GM23248 (cell line): ENCODE measurements around the gene MPPED1. TPM values are rescaled to one million over a fixed set of nuclear protein-coding genes. Genes with fewer than 3 reads are reported as not detected.

ENCODE experiments used
- DNase-seq: peaks from one replicate; pipeline ENCODE4 v3.0.0-alpha.2; 2015
- H2AFZ ChIP-seq: fragments of 200-600 bp; sonication (generic); 2 replicates; pipeline ENCODE4 v1.6.1; 2016; ENCODE audit warnings: antibody characterized with exemption
- H3F3A ChIP-seq: fragments of 200-600 bp; sonication (generic); 2 replicates; pipeline ENCODE4 v1.6.1; 2016; ENCODE audit warnings: mild to moderate bottlenecking, antibody characterized with exemption, mixed run types; ENCODE audit not compliant: insufficient read depth
- H3K27ac ChIP-seq: fragments of 200-600 bp; sonication (generic); 2 replicates; pipeline ENCODE4 v1.5.1; 2016; ENCODE audit warnings: mild to moderate bottlenecking
- H3K27me3 ChIP-seq: fragments of 200-600 bp; sonication (generic); replicated peaks from 2 replicates; pipeline ENCODE4 v1.6.1; 2016; ENCODE audit warnings: mild to moderate bottlenecking; ENCODE audit not compliant: insufficient read depth
- H3K36me3 ChIP-seq: fragments of 200-600 bp; sonication (generic); 2 replicates; pipeline ENCODE4 v1.6.1; 2016; ENCODE audit warnings: low read depth, mild to moderate bottlenecking
- H3K4me1 ChIP-seq: fragments of 200-600 bp; sonication (generic); 2 replicates; pipeline ENCODE4 v1.6.1; 2016; ENCODE audit warnings: mild to moderate bottlenecking; ENCODE audit not compliant: insufficient read depth
- H3K4me2 ChIP-seq: fragments of 200-600 bp; sonication (generic); one replicate; pipeline ENCODE4 v1.6.1; 2016; ENCODE audit warnings: mild to moderate bottlenecking; ENCODE audit not compliant: unreplicated experiment
- H3K4me3 ChIP-seq: fragments of 200-600 bp; sonication (generic); 2 replicates; pipeline ENCODE4 v1.5.1; 2016; ENCODE audit warnings: mild to moderate bottlenecking
- H3K79me2 ChIP-seq: fragments of 200-600 bp; sonication (generic); 2 replicates; pipeline ENCODE4 v1.6.1; 2016; ENCODE audit warnings: mild to moderate bottlenecking; ENCODE audit not compliant: insufficient read depth
- H3K9ac ChIP-seq: fragments of 200-600 bp; sonication (generic); 2 replicates; pipeline ENCODE4 v1.6.1; 2016; ENCODE audit warnings: mild to moderate bottlenecking
- H3K9me2 ChIP-seq: fragments of 200-600 bp; sonication (generic); 2 replicates; pipeline ENCODE4 v1.6.1; 2016; ENCODE audit warnings: mixed run types, mild to moderate bottlenecking, moderate library complexity; ENCODE audit not compliant: insufficient read depth
- H3K9me3 ChIP-seq: fragments of 200-600 bp; sonication (generic); one replicate; pipeline ENCODE4 v1.6.1; 2017; ENCODE audit warnings: low read depth
- H4K20me1 ChIP-seq: fragments of 200-600 bp; sonication (generic); 2 replicates; pipeline ENCODE4 v1.6.0; 2016; ENCODE audit not compliant: insufficient read depth
- EZH2 ChIP-seq: fragments of 200-600 bp; sonication (generic); IDR thresholded peaks from 2 replicates; pipeline ENCODE4 v1.6.1; 2018; ENCODE audit warnings: antibody characterized with exemption, mild to moderate bottlenecking; ENCODE audit not compliant: insufficient read depth, poor library complexity, severe bottlenecking
- EZH2phosphoT487 ChIP-seq: fragments of 200-600 bp; sonication (generic); IDR thresholded peaks from 2 replicates; pipeline ENCODE4 v1.6.1; 2018; ENCODE audit warnings: antibody characterized with exemption, moderate library complexity, mild to moderate bottlenecking, low read depth; ENCODE audit not compliant: insufficient read depth
- WGBS, 2 experiments: methylation state at CpG; one replicate each; pipeline ENCODE4 v1.1.6; 2015 to 2017; ENCODE audit warnings: low lambda C conversion rate in 2 of 2, low coverage in 1 of 2; ENCODE audit errors: missing lambda C conversion rate in 2 of 2; 5-methylcytosine and 5-hydroxymethylcytosine counted together
- in situ Hi-C: fragments of 300-500 bp; cut with MboI; formaldehyde crosslinking; loops from 2 replicates; pipeline ENCODE4 v1.15.0; 2020
- polyA plus RNA-seq: library from polyadenylated mRNA; unstranded; fragments of >200 nt; fragmentation: Nextera tagmentation; extraction: Ambion mirVana; gene quantifications from 2 replicates; pipeline ENCODE4 v1.2.1, GENCODE V29; 2016
- total RNA-seq: library from RNA; depleted of rRNA; stranded (reverse); fragments of >200 nt; shearing (Covaris generic); gene quantifications from 2 replicates; pipeline ENCODE4 v1.2.3, GENCODE V29; 2014

The MPPED1 gene
- total and polyA plus RNA-seq, 2 experiments from 2014 or later: not detected

GRCh38 chr22:43421914-43422615, 10.3 kb downstream of the MPPED1 start:
- Histone ChIP-seq H3K4me2 (no peak overlapping the region), H2AFZ (no peak overlapping the region), H3K27me3 (peaks cover 24% of the 10 kb centered on the region; the same call in 1 of the 2 replicates), H3K9ac (no peak overlapping the region), H3K79me2 (no peaks in the 10 kb centered on the region), H3K4me3 (no peak overlapping the region), H3K9me2 (no peaks in the 10 kb centered on the region), H4K20me1 (no peaks in the 10 kb centered on the region), H3K27ac (no peak overlapping the region), H3K9me3 (no peaks in the 10 kb centered on the region), H3K4me1 (no peaks in the 10 kb centered on the region), H3K36me3 (no peaks in the 10 kb centered on the region), H3F3A (no peaks in the 10 kb centered on the region)
- DNase-seq: no peak
- in situ Hi-C loops: no loop called here
- 48 to 49% methylated on average over 13 of the region's 13 CpGs for WGBS, 2 experiments
- TF ChIP-seq EZH2phosphoT487: no peak
- TF ChIP-seq EZH2: no peak

GRCh38 chr22:43423046-43423445, 11.2 kb downstream of the MPPED1 start:
- DNase-seq: no peak
- H3K36me3 ChIP-seq: no peaks in the 10 kb centered on the region
- no peak overlapping the region for H3K4me3 ChIP-seq
- in situ Hi-C loops: no loop called here
- H3K79me2 ChIP-seq: no peaks in the 10 kb centered on the region
- H3F3A ChIP-seq: no peaks in the 10 kb centered on the region
- no peaks in the 10 kb centered on the region for H3K9me2 ChIP-seq
- H4K20me1 ChIP-seq: no peaks in the 10 kb centered on the region
- no peak overlapping the region for H2AFZ ChIP-seq
- H3K9ac ChIP-seq: no peak overlapping the region
- no peaks in the 10 kb centered on the region for H3K4me1 ChIP-seq
- H3K27ac ChIP-seq: no peak overlapping the region
- TF ChIP-seq EZH2phosphoT487 (no peak), EZH2 (no peak)
- no peaks in the 10 kb centered on the region for H3K9me3 ChIP-seq
- peaks cover 24% of the 10 kb centered on the region; the same call in 1 of the 2 replicates for H3K27me3 ChIP-seq
- 49 to 53% methylated on average over 11 of the region's 11 CpGs for WGBS, 2 experiments
- H3K4me2 ChIP-seq: no peak overlapping the region

DNA sequence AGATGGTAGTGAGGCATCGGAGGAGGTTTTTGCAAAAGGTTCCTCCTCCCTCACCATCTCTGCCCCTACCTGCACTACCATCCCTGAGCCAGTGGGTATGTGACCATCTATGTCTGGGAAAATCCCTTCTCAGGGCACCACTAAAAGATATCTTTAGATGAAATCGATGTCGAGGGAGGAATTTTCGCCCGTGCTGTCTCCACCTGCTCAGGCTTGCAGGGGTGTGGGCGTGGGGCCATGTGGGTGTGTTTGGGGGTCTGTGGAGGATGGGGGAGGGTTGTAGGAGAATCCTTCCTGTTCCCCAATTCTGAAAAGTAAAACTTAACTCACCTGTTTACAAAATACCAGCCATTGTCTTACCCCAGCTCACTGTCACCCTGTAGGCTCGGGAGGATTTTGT, 12.4 kb downstream of the MPPED1 start:
- DNase-seq: no peak
- Histone ChIP-seq H3K79me2 (no peaks in the 10 kb centered on the region), H3K9me2 (no peaks in the 10 kb centered on the region), H3K9ac (no peak overlapping the region), H3K9me3 (no peaks in the 10 kb centered on the region), H3K27ac (no peak overlapping the region), H3K36me3 (no peaks in the 10 kb centered on the region), H3K4me2 (no peak overlapping the region), H3K27me3 (peaks cover 24% of the 10 kb centered on the region; the same call in 1 of the 2 replicates), H3K4me3 (no peak overlapping the region), H3F3A (no peaks in the 10 kb centered on the region), H4K20me1 (no peaks in the 10 kb centered on the region), H2AFZ (no peak overlapping the region), H3K4me1 (no peaks in the 10 kb centered on the region)
- WGBS, 2 experiments: 58 to 69% methylated on average over 7 of the region's 7 CpGs
- in situ Hi-C loops: no loop called here
- TF ChIP-seq EZH2: no peak
- TF ChIP-seq EZH2phosphoT487: no peak

DNA sequence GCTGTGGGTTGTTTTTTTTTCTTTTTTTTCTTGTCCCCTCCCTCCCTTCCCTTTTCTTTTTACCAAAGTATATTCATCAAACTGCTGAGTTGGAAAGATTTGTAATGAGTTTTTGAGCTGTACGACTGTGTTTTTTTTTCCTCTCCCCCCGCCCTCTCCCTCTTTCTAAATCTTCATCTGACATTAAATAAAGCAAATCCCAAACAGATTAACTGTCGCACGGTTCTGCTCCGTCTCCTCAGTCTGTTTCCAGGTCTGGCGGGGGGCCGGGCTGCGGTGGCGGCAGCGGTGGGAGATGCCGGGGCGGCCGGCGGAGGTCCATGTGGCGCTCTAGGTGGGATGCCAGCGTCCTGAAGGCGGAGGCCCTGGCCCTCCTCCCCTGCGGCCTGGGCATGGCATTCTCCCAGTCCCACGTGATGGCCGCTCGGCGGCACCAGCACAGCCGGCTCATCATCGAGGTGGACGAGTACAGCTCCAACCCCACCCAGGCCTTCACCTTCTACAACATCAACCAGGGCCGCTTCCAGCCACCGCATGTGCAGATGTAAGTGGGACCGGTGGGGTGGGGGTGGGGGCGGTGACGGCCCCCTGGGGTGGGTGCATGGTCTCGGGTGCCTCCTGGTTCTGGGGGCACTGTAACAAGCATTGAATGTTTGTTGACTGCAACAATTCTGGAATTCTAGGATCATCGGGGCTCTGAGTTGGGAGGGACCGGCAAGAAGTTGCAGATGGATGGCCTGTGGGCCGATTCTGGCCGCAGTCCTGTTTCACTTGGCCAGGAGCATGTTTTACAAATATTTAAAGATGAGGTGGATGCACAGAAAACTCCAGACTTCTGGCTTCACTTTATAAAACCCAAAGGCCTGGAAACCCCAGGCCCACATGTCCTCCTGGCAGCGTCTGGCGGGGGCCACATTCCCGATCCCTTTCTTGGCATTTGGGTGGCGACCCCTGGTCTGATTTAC, 13.1 kb downstream of the MPPED1 start:
- Histone ChIP-seq H3K4me1 (no peaks in the 10 kb centered on the region), H3K9me2 (no peaks in the 10 kb centered on the region), H3F3A (no peaks in the 10 kb centered on the region), H3K9me3 (no peaks in the 10 kb centered on the region), H3K27me3 (peaks cover 20% of the 10 kb centered on the region; the same call in 1 of the 2 replicates), H3K36me3 (no peaks in the 10 kb centered on the region), H4K20me1 (no peaks in the 10 kb centered on the region), H3K4me2 (no peak overlapping the region), H2AFZ (no peak overlapping the region), H3K4me3 (no peak overlapping the region), H3K27ac (no peak overlapping the region), H3K79me2 (no peaks in the 10 kb centered on the region), H3K9ac (no peak overlapping the region)
- no peak for DNase-seq
- WGBS, 2 experiments: 65 to 68% methylated on average over 15 to 39 of the region's 39 CpGs
- TF ChIP-seq EZH2phosphoT487: no peak
- TF ChIP-seq EZH2: no peak
- in situ Hi-C loops: no loop called here
